HepG2 (cell line): Measurements from ENCODE around the gene DPAGT1. TPM values are rescaled to one million over a fixed set of nuclear protein-coding genes. Genes with fewer than 3 reads are reported as not detected.
A peak's percentile ranks its signal among the peaks of the same experiment; 100 is the strongest.

Source experiments
- AGO2 ChIP-seq: fragments of 200-400 bp; formaldehyde crosslinking; optimal IDR thresholded peaks from 2 replicates; pipeline ENCODE3; 2017; ENCODE audit warnings: mild to moderate bottlenecking, low read depth, low read length, moderate library complexity
- DMAP1 ChIP-seq: IDR thresholded peaks from 2 replicates; pipeline ENCODE4 v1.6.1; 2016
- EHMT2 ChIP-seq: fragments of 200-600 bp; sonication (generic); IDR thresholded peaks from 2 replicates; pipeline ENCODE4 v1.7.0; 2017; ENCODE audit warnings: antibody characterized with exemption, low read depth, low read length, borderline replicate concordance
- FOXM1 ChIP-seq: sonication (generic); formaldehyde crosslinking; IDR thresholded peaks from 2 replicates; pipeline ENCODE4 v1.5.0; 2020; ENCODE audit warnings: missing genetic modification reagents
- HDAC1 ChIP-seq: sonication (generic); formaldehyde crosslinking; IDR thresholded peaks from 2 replicates; pipeline ENCODE4 v1.5.1; 2020; ENCODE audit warnings: mild to moderate bottlenecking, missing genetic modification reagents
- HNRNPLL ChIP-seq: fragments of 200-400 bp; formaldehyde crosslinking; IDR thresholded peaks from 2 replicates; pipeline ENCODE4 v1.6.1; 2017; ENCODE audit warnings: mild to moderate bottlenecking, low read depth, low read length; ENCODE audit not compliant: poor library complexity, severe bottlenecking
- HOXA3 ChIP-seq: sonication (generic); formaldehyde crosslinking; IDR thresholded peaks from 2 replicates; pipeline ENCODE4 v1.5.0; 2020; ENCODE audit warnings: missing genetic modification reagents
- RBFOX2 ChIP-seq: fragments of 200-400 bp; formaldehyde crosslinking; IDR thresholded peaks from 2 replicates; pipeline ENCODE4 v1.6.1; 2017; ENCODE audit warnings: low read depth, mild to moderate bottlenecking, low read length
- RFX1 ChIP-seq: fragments of 450-650 bp; IDR thresholded peaks from 2 replicates; pipeline ENCODE4 v1.6.1; 2017
- SMARCE1 ChIP-seq: fragments of 450-650 bp; IDR thresholded peaks from 2 replicates; pipeline ENCODE4 v1.6.1; 2017; ENCODE audit warnings: borderline replicate concordance
- SNAPC5 ChIP-seq: sonication (generic); formaldehyde crosslinking; IDR thresholded peaks from 2 replicates; pipeline ENCODE4 v1.8.1; 2023; ENCODE audit warnings: mild to moderate bottlenecking, missing genetic modification reagents, borderline replicate concordance
- SP1 ChIP-seq, 2 experiments: fragments of 450-650 bp in 1 of 2; sonication (generic) in 1 of 2; formaldehyde crosslinking in 1 of 2; IDR thresholded peaks; 2 replicates each; pipeline versions ENCODE4 v1.4.0 to v1.6.1; 2016 to 2020; ENCODE audit warnings: missing genetic modification reagents in 1 of 2
- SRSF1 ChIP-seq: fragments of 200-400 bp; formaldehyde crosslinking; optimal IDR thresholded peaks from 2 replicates; pipeline ENCODE3; 2017; ENCODE audit warnings: mild to moderate bottlenecking, low read depth, low read length, moderate library complexity
- THAP8 ChIP-seq: sonication (generic); formaldehyde crosslinking; IDR thresholded peaks from 2 replicates; pipeline ENCODE4 v1.5.1; 2020; ENCODE audit warnings: missing genetic modification reagents, mild to moderate bottlenecking, borderline replicate concordance
- ZNF343 ChIP-seq: sonication (generic); formaldehyde crosslinking; IDR thresholded peaks from 2 replicates; pipeline ENCODE4 v1.4.0; 2020; ENCODE audit warnings: mild to moderate bottlenecking, missing genetic modification reagents
- ZNF792 ChIP-seq: IDR thresholded peaks from 2 replicates; pipeline ENCODE4 v1.6.1; 2016
- ZSCAN21 ChIP-seq: sonication (generic); formaldehyde crosslinking; IDR thresholded peaks from 2 replicates; pipeline ENCODE4 v1.8.0; 2022; ENCODE audit warnings: mild to moderate bottlenecking, missing genetic modification reagents, moderate library complexity, borderline replicate concordance
- ZSCAN29 ChIP-seq: sonication (generic); formaldehyde crosslinking; conservative IDR thresholded peaks from 2 replicates; pipeline ENCODE4 v1.4.0; 2020; ENCODE audit warnings: mild to moderate bottlenecking, missing genetic modification reagents
- polyA plus RNA-seq, 8 experiments: library from polyadenylated mRNA; depleted of rRNA in 3 of 8; stranded (reverse) in 7 of 8; unstranded in 1 of 8; fragments of >200 nt; fragmentation: Illumina TruSeq in 4 of 8; extraction: Trizol in 4 of 8; gene quantifications; 2 replicates each; pipeline versions ENCODE4 v1.2.1 to v1.2.3, GENCODE V29; 2011 to 2016; ENCODE audit warnings: low read depth in 4 of 8, missing spikeins in 1 of 8, mixed read lengths in 1 of 8; ENCODE audit not compliant: insufficient read depth in 1 of 8
- total RNA-seq, 5 experiments: library from RNA; depleted of rRNA; stranded (reverse); fragments of >200 nt; fragmentation: Illumina TruSeq; extraction: Trizol; gene quantifications; 2 replicates each; pipeline ENCODE4 v1.2.3, GENCODE V29; 2016; ENCODE audit warnings: low read depth in 1 of 5
- TF ChIP-seq, protein P1 (sequence below): sonication (generic); formaldehyde crosslinking; IDR thresholded peaks from 2 replicates; pipeline ENCODE4 v1.9.0; 2021; ENCODE audit warnings: missing genetic modification reagents, mild to moderate bottlenecking, borderline replicate concordance
- TF ChIP-seq, protein P2 (sequence below): sonication (generic); formaldehyde crosslinking; IDR thresholded peaks from 2 replicates; pipeline ENCODE4 v1.9.0; 2021; ENCODE audit warnings: missing genetic modification reagents, borderline replicate concordance
- TF ChIP-seq, protein P3 (sequence below): IDR thresholded peaks from 2 replicates; pipeline ENCODE4 v1.6.1; 2016; ENCODE audit warnings: missing compliant biosample characterization, missing genetic modification reagents, borderline replicate concordance
- TF ChIP-seq, protein P4 (sequence below): sonication (generic); formaldehyde crosslinking; IDR thresholded peaks from 2 replicates; pipeline ENCODE4 v1.5.0; 2020; ENCODE audit warnings: missing genetic modification reagents, mild to moderate bottlenecking, borderline replicate concordance

DPAGT1 gene
- total and polyA plus RNA-seq, 2 of the 13 experiments (the other 11 are each of a cell fraction or from before 2014, with no cell fraction given): 37.6 to 70.7 TPM

GRCh38 chr11:119057000-119057769 lies 44.5 kb downstream of the DPAGT1 start, which contains the start of gene HYOU1 (continued):
- TF ChIP-seq SP1 (IDR thresholded peaks at IDR 0.05): no peak
- TF ChIP-seq SP1 (CRISPR knock-in tag; IDR thresholded peaks at IDR 0.05): peak; percentile 60; the same call in 1 of the 2 replicates
- no peak for TF ChIP-seq THAP8 (CRISPR knock-in tag)
- TF ChIP-seq FOXM1 (CRISPR knock-in tag): no peak
- TF ChIP-seq, protein P1, sequence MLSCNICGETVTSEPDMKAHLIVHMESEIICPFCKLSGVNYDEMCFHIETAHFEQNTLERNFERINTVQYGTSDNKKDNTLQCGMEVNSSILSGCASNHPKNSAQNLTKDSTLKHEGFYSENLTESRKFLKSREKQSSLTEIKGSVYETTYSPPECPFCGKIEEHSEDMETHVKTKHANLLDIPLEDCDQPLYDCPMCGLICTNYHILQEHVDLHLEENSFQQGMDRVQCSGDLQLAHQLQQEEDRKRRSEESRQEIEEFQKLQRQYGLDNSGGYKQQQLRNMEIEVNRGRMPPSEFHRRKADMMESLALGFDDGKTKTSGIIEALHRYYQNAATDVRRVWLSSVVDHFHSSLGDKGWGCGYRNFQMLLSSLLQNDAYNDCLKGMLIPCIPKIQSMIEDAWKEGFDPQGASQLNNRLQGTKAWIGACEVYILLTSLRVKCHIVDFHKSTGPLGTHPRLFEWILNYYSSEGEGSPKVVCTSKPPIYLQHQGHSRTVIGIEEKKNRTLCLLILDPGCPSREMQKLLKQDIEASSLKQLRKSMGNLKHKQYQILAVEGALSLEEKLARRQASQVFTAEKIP: no peak
- no peak for TF ChIP-seq SMARCE1
- peak; percentile 3; the same call in 1 of the 2 replicates for TF ChIP-seq ZSCAN21
- peak; percentile 79 for TF ChIP-seq HOXA3 (CRISPR knock-in tag)
- TF ChIP-seq AGO2: no peak
- no peak for TF ChIP-seq RFX1
- TF ChIP-seq EHMT2: no peak
- peak; percentile 17 for TF ChIP-seq SRSF1
- peak; percentile 82 for TF ChIP-seq HNRNPLL
- TF ChIP-seq, protein P2, sequence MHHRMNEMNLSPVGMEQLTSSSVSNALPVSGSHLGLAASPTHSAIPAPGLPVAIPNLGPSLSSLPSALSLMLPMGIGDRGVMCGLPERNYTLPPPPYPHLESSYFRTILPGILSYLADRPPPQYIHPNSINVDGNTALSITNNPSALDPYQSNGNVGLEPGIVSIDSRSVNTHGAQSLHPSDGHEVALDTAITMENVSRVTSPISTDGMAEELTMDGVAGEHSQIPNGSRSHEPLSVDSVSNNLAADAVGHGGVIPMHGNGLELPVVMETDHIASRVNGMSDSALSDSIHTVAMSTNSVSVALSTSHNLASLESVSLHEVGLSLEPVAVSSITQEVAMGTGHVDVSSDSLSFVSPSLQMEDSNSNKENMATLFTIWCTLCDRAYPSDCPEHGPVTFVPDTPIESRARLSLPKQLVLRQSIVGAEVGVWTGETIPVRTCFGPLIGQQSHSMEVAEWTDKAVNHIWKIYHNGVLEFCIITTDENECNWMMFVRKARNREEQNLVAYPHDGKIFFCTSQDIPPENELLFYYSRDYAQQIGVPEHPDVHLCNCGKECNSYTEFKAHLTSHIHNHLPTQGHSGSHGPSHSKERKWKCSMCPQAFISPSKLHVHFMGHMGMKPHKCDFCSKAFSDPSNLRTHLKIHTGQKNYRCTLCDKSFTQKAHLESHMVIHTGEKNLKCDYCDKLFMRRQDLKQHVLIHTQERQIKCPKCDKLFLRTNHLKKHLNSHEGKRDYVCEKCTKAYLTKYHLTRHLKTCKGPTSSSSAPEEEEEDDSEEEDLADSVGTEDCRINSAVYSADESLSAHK (CRISPR knock-in tag): no peak
- TF ChIP-seq RBFOX2: peak; percentile 95
- peak; percentile 74 for TF ChIP-seq HDAC1 (CRISPR knock-in tag)
- peak; percentile 56 for TF ChIP-seq DMAP1
- TF ChIP-seq, protein P3, sequence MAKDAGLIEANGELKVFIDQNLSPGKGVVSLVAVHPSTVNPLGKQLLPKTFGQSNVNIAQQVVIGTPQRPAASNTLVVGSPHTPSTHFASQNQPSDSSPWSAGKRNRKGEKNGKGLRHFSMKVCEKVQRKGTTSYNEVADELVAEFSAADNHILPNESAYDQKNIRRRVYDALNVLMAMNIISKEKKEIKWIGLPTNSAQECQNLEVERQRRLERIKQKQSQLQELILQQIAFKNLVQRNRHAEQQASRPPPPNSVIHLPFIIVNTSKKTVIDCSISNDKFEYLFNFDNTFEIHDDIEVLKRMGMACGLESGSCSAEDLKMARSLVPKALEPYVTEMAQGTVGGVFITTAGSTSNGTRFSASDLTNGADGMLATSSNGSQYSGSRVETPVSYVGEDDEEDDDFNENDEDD (CRISPR knock-in tag): no peak
- no peak for TF ChIP-seq SNAPC5 (CRISPR knock-in tag)
- TF ChIP-seq ZNF792 (CRISPR knock-in tag): peak; percentile 23; the same call in 1 of the 2 replicates
- TF ChIP-seq ZNF343: peak; percentile 69
- TF ChIP-seq ZSCAN29 (CRISPR knock-in tag): peak; percentile 53; the same call in 1 of the 2 replicates
- TF ChIP-seq, protein P4, sequence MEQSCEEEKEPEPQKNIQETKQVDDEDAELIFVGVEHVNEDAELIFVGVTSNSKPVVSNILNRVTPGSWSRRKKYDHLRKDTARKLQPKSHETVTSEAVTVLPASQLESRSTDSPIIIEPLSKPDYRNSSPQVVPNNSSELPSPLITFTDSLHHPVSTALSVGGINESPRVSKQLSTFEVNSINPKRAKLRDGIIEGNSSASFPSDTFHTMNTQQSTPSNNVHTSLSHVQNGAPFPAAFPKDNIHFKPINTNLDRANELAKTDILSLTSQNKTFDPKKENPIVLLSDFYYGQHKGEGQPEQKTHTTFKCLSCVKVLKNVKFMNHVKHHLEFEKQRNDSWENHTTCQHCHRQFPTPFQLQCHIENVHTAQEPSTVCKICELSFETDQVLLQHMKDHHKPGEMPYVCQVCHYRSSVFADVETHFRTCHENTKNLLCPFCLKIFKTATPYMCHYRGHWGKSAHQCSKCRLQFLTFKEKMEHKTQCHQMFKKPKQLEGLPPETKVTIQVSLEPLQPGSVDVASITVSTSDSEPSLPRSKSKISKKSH (CRISPR knock-in tag): no peak
